Thyroid gland (tissue), 4 donors: ENCODE results near the gene SLC66A3. TPM values are rescaled to one million over a fixed set of nuclear protein-coding genes. Genes with fewer than 3 reads are reported as not detected.

ENCODE experiments used
- DNase-seq, 2 donors: peaks; one replicate each; pipeline ENCODE4 v3.0.0-alpha.2; 2019
- H3K27ac ChIP-seq, 3 donors: fragments of 200-600 bp; sonication (generic); 1 replicate in 2 of 3; 2 replicates in 1 of 3; pipeline ENCODE4 v1.5.1; 2016 to 2019; ENCODE audit warnings: mild to moderate bottlenecking in 1 of 3, moderate library complexity in 1 of 3
- H3K27me3 ChIP-seq: fragments of 200-600 bp; sonication (generic); one replicate; pipeline ENCODE4 v1.5.1; 2019
- H3K36me3 ChIP-seq, 2 donors: fragments of 200-600 bp; sonication (generic); one replicate each; pipeline ENCODE4 v1.5.1; 2016 to 2019
- H3K4me1 ChIP-seq, 2 donors: fragments of 200-600 bp; sonication (generic); one replicate each; pipeline ENCODE4 v1.5.1; 2017 to 2019
- H3K4me3 ChIP-seq, 3 donors: fragments of 200-600 bp; sonication (generic); replicated peaks in 1 of 3; 1 replicate in 2 of 3; 2 replicates in 1 of 3; pipeline ENCODE4 v1.5.1; 2016; ENCODE audit warnings: mild to moderate bottlenecking in 1 of 3
- H3K9me3 ChIP-seq: fragments of 200-600 bp; sonication (generic); one replicate; pipeline ENCODE4 v1.5.1; 2017
- POLR2A ChIP-seq, 2 donors: fragments of 450-650 bp; IDR thresholded peaks; one replicate each; pipeline ENCODE4 v1.6.1; 2017; ENCODE audit warnings: antibody characterized with exemption in 2 of 2, mild to moderate bottlenecking in 2 of 2, moderate library complexity in 1 of 2
- WGBS, 2 donors: methylation state at CpG; one replicate each; pipeline ENCODE4 v1.1.5; 2017; 5-methylcytosine and 5-hydroxymethylcytosine counted together
- intact Hi-C: fragments of 100-400 bp; cut with DNase I; formaldehyde crosslinking; loops from one replicate; pipeline ENCODE4 v1.15.1; 2023
- total RNA-seq, 4 donors: library from RNA; depleted of rRNA; stranded (reverse); fragments of >200 nt; gene quantifications; one replicate each; pipeline ENCODE4 v1.2.3, GENCODE V29; 2016
- TF ChIP-seq, protein P1 (sequence below), 6 experiments: fragments of 200-600 bp in 3 of 6; fragments of 450-650 bp in 3 of 6; sonication (generic) in 3 of 6; IDR thresholded peaks; one replicate each; pipeline ENCODE4 v1.5.1; 2016 to 2019; ENCODE audit warnings: antibody characterized with exemption in 6 of 6, mild to moderate bottlenecking in 2 of 6, inconsistent platforms in 1 of 6, moderate library complexity in 1 of 6

The SLC66A3 gene
- total RNA-seq, 4 donors from 2014 or later: 30.8 to 68.7 (median 43.2) TPM

DNA sequence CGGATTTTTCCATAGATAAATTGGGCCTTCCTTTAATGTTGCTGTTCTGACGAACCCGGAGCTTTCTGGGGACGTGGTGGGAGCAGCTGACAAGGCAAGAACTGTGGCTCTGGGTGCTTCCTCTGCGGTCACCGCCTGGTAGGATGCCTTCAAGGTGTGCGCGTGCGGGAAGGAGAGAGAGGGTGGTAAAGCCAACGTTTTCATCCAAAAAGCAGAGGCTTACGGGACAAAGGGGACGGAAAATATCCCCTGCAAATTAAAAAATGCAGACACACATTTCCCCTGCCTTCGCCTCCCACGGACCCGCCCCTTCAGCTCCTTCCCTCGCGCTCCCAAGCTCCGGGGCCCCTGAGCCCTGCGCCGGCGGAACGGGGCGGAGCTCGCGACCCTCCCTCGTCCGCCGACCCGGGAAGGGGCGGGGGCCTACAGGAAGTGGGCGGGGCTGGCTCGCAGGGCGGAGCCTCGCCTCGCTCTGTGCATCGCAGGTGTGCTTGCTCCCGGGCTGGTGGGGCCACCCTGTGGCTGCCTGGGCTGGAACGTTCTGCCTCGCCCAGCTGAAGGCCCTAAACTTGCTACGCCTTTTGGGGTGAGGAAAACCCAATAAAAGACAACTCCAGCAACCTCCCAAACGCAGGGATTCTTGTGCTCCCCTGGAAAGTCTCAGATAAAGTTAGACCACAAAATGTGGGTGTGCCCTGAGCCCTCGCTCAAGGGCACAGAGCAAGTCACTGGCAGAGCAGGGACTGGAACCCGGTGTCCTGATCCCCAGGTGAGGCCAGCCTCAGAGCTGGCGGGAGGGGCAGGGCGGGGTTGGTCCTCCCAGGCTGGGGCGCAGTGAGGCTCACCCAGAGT is 25.4 kb upstream of the SLC66A3 start:
- Histone ChIP-seq H3K4me3 (peak overlapping the region in 1 of 3 donors; percentile 23), H3K4me1 (peaks cover 13 to 27% of the 10 kb centered on the region in 2 donors), H3K9me3 (no peaks in the 10 kb centered on the region), H3K36me3 (no peaks in the 10 kb centered on the region), H3K27ac (peak overlapping the region in 2 of 3 donors; percentile 2 to 30), H3K27me3 (no peaks in the 10 kb centered on the region)
- 17 to 21% methylated on average over 21 to 24 of the region's 46 CpGs for WGBS, 2 donors
- TF ChIP-seq POLR2A (IDR thresholded peaks at IDR 0.05): peak in 1 of 2 donors; percentile 18
- TF ChIP-seq, protein P1, sequence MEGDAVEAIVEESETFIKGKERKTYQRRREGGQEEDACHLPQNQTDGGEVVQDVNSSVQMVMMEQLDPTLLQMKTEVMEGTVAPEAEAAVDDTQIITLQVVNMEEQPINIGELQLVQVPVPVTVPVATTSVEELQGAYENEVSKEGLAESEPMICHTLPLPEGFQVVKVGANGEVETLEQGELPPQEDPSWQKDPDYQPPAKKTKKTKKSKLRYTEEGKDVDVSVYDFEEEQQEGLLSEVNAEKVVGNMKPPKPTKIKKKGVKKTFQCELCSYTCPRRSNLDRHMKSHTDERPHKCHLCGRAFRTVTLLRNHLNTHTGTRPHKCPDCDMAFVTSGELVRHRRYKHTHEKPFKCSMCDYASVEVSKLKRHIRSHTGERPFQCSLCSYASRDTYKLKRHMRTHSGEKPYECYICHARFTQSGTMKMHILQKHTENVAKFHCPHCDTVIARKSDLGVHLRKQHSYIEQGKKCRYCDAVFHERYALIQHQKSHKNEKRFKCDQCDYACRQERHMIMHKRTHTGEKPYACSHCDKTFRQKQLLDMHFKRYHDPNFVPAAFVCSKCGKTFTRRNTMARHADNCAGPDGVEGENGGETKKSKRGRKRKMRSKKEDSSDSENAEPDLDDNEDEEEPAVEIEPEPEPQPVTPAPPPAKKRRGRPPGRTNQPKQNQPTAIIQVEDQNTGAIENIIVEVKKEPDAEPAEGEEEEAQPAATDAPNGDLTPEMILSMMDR (IDR thresholded peaks at IDR 0.05): peak in 3 of 6 experiments; percentile 29 to 55 (median 45)
- intact Hi-C loops: loop anchor here (5.0 kb wide), 2 partner anchors 277 to 452 kb away; no protein-coding TSS in a partner anchor
- peak; percentile 78 to 80 for DNase-seq

DNA sequence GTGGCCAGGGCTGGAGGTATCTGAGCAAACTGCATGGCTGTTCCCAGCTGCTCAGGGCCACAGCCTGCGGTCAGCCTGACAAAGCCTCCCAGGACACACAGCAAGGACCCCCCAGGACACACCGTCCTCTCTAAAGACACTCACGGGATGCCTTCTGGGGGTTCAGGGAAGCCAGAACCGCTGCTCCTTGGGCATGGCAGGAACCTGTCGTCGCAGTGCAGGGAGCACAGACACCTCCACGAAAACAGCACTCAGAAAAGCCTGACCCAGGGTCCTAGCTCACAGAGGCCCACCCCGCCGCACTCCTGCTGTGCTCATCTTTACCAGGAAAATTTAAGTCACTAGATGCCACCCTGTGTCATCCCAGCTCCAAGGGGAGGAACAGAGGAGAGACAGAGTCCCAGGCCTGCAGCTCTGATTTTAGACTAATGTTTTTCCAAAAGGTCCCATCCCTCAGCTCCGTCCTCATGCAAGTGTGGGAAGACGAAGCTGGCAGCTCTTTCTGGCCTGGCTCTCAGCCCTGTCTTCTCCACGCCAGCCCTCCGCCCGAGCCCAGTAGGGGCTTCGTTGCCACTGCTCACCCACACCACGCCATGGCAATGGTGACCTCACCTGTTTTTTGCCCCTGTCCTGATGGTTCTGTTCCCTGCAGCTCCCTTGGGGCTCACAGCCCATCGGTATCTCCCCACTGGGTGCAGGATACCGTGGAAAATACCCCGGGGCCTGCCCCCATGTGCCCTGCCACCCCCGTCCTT is 23.9 kb upstream of the SLC66A3 start:
- Histone ChIP-seq H3K4me1 (peaks cover 13 to 27% of the 10 kb centered on the region in 2 donors), H3K36me3 (no peaks in the 10 kb centered on the region), H3K9me3 (no peaks in the 10 kb centered on the region), H3K27ac (no peak overlapping the region), H3K4me3 (no peak overlapping the region), H3K27me3 (no peaks in the 10 kb centered on the region)
- TF ChIP-seq, protein P1 (IDR thresholded peaks at IDR 0.05): no peak
- 84 to 89% methylated on average over 14 to 20 of the region's 20 CpGs for WGBS, 2 donors
- DNase-seq: no peak
- intact Hi-C loops: loop anchor here (5.0 kb wide), 2 partner anchors 276 to 451 kb away; no protein-coding TSS in a partner anchor

DNA sequence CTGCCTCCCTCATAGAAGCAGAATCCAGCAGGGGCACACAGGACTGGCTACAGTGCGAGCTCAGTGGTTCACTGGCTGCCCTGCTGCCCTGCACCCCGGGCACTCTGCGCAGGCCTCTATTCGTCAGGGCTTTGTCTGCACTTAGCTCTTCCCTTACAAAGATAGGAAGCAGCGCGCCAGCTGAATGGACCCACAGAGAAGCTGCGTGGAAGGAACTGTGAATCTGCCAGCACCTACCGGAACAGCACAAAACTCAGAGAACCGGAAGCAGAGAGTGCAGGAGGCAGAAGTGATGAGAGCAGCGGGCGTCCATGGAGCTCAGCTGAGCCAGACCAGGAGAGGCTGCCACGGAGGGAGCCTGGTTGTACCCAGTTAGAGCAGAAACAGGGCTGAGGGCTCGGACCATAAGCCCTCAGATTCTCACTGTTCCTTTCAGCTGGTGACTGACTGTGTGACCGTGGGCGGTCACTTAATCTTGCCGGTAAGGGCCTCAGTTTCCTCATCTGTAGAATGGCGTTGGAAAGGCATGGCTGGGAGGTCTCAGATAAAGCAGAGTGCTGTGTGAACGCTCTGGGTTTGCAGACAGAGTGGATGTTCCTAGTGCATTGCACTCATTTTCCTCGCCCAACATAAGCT is 23.1 kb upstream of the SLC66A3 start:
- Histone ChIP-seq H3K27ac (no peak overlapping the region), H3K4me3 (peak overlapping the region in 2 of 3 donors; percentile 41 to 49), H3K9me3 (no peaks in the 10 kb centered on the region), H3K4me1 (peaks cover 13 to 27% of the 10 kb centered on the region in 2 donors), H3K27me3 (no peaks in the 10 kb centered on the region), H3K36me3 (no peaks in the 10 kb centered on the region)
- DNase-seq: no peak
- 72 to 85% methylated on average over 18 to 19 of the region's 19 CpGs for WGBS, 2 donors
- no peak for TF ChIP-seq POLR2A (IDR thresholded peaks at IDR 0.05)
- TF ChIP-seq, protein P1 (IDR thresholded peaks at IDR 0.05): no peak
- intact Hi-C loops: loop anchor here (5.0 kb wide), 2 partner anchors 275 to 450 kb away; no protein-coding TSS in a partner anchor

DNA sequence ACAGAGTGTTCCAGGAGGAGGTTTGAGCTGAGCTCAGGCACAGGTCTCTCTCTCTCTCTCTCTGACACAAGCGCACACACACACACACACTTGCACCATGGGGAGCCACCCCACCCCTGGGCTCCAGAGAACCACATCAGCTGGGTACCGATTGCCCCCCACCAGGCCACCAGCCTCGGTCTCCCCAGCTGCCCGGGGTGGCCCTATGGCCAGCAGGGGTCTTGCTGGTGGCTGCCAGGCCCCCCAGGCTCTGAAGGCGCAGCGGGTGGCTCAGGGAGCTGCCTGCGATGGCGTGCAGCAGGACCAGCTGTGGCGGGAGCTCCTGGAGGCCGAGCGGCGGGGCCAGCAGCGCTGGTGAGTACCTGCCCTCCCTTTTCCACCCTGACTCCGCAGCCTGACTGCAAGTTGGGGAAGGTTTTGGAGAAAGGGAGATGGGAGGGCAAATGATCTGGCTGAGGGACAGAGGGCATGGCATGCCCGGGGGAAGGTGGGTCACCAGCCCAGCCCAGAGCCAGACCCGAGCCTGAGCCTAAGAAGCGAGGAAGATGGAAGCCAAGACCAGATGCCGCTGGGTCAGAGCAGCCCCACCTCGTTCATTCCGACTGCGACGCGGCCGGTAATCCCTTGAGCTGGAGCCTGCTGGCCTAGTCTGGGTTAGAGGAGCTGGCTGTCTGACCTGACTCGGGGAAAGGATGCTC is 21.9 kb upstream of the SLC66A3 start:
- no peaks in the 10 kb centered on the region for H3K36me3 ChIP-seq
- peak; percentile 16 to 20 for DNase-seq
- no peak overlapping the region for H3K27ac ChIP-seq

More for the DNA sequence above, 21.9 kb upstream of the SLC66A3 start:
- Histone ChIP-seq H3K4me1 (peaks cover 13 to 27% of the 10 kb centered on the region in 2 donors), H3K9me3 (no peaks in the 10 kb centered on the region), H3K4me3 (peak overlapping the region; percentile 30 to 49 (median 41)), H3K27me3 (no peaks in the 10 kb centered on the region)
- intact Hi-C loops: loop anchor here (5.0 kb wide), 2 partner anchors 274 to 449 kb away; no protein-coding TSS in a partner anchor
- TF ChIP-seq, protein P1 (IDR thresholded peaks at IDR 0.05): no peak
- no peak for TF ChIP-seq POLR2A (IDR thresholded peaks at IDR 0.05)
- WGBS, 2 donors: 14 to 16% methylated on average over 23 to 24 of the region's 25 CpGs
